Myocyte (in vitro differentiated cells): ENCODE measurements around the gene SVIL. TPM values are rescaled to one million over a fixed set of nuclear protein-coding genes. Genes with fewer than 3 reads are reported as not detected.
A peak's percentile ranks its signal among the peaks of the same experiment; 100 is the strongest.
"Not testable (repeated sequence)": the region's sequence is repeated elsewhere in the genome, so short reads cannot be mapped to it uniquely, and the experiment has no call there.

Experiments
- DNase-seq: peaks from one replicate; pipeline ENCODE4 v3.0.0-alpha.2; 2012; ENCODE audit warnings: low read depth
- total RNA-seq: library from RNA; depleted of rRNA; stranded (reverse); fragments of >200 nt; gene quantifications from 2 replicates; pipeline ENCODE4 v1.2.3, GENCODE V29; 2014

The SVIL gene
- total RNA-seq, 1 donor from 2014 or later = 71.2 TPM

- DNase-seq = no peak
Observed at GRCh38 chr10:29492774-29493173, 142.0 kb downstream of the SVIL start.

- no peak for DNase-seq
Observed at GRCh38 chr10:29491918-29492317, 142.9 kb downstream of the SVIL start.

- DNase-seq = not testable (repeated sequence)
Observed at GRCh38 chr10:29490781-29491280, 143.9 kb downstream of the SVIL start.

- DNase-seq = not testable (repeated sequence)
Observed at GRCh38 chr10:29488471-29488870, 146.3 kb downstream of the SVIL start.

GRCh38 chr10:29487884-29488266, 146.9 kb downstream of the SVIL start:
- not testable (repeated sequence) for DNase-seq

- DNase-seq = not testable (repeated sequence)
Observed at GRCh38 chr10:29487032-29487883, 147.5 kb downstream of the SVIL start.

GRCh38 chr10:29486433-29486832, 148.3 kb downstream of the SVIL start:
- DNase-seq = no peak

GRCh38 chr10:29484677-29485076, 150.1 kb downstream of the SVIL start:
- DNase-seq = not testable (repeated sequence)

GRCh38 chr10:29482591-29483431, 152.0 kb downstream of the SVIL start:
- peak; percentile 63 for DNase-seq

GRCh38 chr10:29481906-29482440, 152.8 kb downstream of the SVIL start:
- DNase-seq = no peak

- no peak for DNase-seq
Observed at GRCh38 chr10:29479981-29480954, 154.5 kb downstream of the SVIL start.

- peak; percentile 70 for DNase-seq
Observed at GRCh38 chr10:29479081-29479925, 155.5 kb downstream of the SVIL start.

- no peak for DNase-seq
Observed at GRCh38 chr10:29473406-29474100, 161.2 kb downstream of the SVIL start.

- DNase-seq = no peak
Observed at GRCh38 chr10:29473087-29473356, 161.7 kb downstream of the SVIL start.

GRCh38 chr10:29472301-29473086, 162.3 kb downstream of the SVIL start:
- DNase-seq = peak; percentile 43

- DNase-seq = peak; percentile 42
Observed at GRCh38 chr10:29471544-29471859, 163.3 kb downstream of the SVIL start.

GRCh38 chr10:29470843-29471543, 163.8 kb downstream of the SVIL start:
- DNase-seq = no peak

- DNase-seq = no peak
Observed at GRCh38 chr10:29470355-29470705, 164.4 kb downstream of the SVIL start.
